AG04450 (cell line): ENCODE data around the gene CLDND1. TPM values are rescaled to one million over a fixed set of nuclear protein-coding genes. Genes with fewer than 3 reads are reported as not detected.

ENCODE experiments used
- CTCF ChIA-PET: fragments of 300-600, 350-600 bp; formaldehyde crosslinking; extraction: SDS; loops from one replicate; lab custom pipeline; 2022; ENCODE audit warnings: antibody characterized with exemption, inconsistent platforms; lab: Charles Lee
- POLR2A ChIA-PET: fragments of 350-600 bp; formaldehyde crosslinking; extraction: SDS; loops from one replicate; lab custom pipeline; 2021; ENCODE audit warnings: antibody characterized with exemption, inconsistent platforms; lab: Yijun Ruan, JAX
- DNase-seq: peaks from one replicate; pipeline ENCODE4 v3.0.0-alpha.2; 2011; ENCODE audit warnings: low read depth, low spot score
- H3K27ac ChIP-seq: one replicate; pipeline ENCODE4 v1.5.1; 2012; ENCODE audit warnings: low read depth, low read length, control low read depth
- H3K27me3 ChIP-seq: one replicate; pipeline ENCODE4 v1.6.0; 2012; ENCODE audit warnings: low read length; ENCODE audit not compliant: control insufficient read depth, insufficient read depth
- H3K4me3 ChIP-seq: 2 replicates; pipeline ENCODE4 v1.5.1; 2011; ENCODE audit warnings: mild to moderate bottlenecking, low read depth, low read length, control low read depth
- H3K9me3 ChIP-seq: 2 replicates; pipeline ENCODE4 v1.5.1; 2012; ENCODE audit warnings: low read length; ENCODE audit not compliant: control insufficient read depth, insufficient read depth
- polyA plus RNA-seq: library from polyadenylated mRNA; depleted of rRNA; stranded (reverse); fragments of >200 nt; gene quantifications from 2 replicates; pipeline ENCODE4 v1.2.3, GENCODE V29; 2011
- TF ChIP-seq, protein P1 (sequence below): IDR thresholded peaks from 2 replicates; pipeline ENCODE4 v1.5.1; 2011; ENCODE audit warnings: low read depth, low read length, control low read depth, inconsistent platforms

CLDND1 gene
- polyA plus RNA-seq, 1 experiment, result 129 TPM

GRCh38 chr3:98501270-98501669, 21.4 kb downstream of the CLDND1 start:
- no peak for DNase-seq
- CTCF ChIA-PET, result no interaction called here
- TF ChIP-seq, protein P1, sequence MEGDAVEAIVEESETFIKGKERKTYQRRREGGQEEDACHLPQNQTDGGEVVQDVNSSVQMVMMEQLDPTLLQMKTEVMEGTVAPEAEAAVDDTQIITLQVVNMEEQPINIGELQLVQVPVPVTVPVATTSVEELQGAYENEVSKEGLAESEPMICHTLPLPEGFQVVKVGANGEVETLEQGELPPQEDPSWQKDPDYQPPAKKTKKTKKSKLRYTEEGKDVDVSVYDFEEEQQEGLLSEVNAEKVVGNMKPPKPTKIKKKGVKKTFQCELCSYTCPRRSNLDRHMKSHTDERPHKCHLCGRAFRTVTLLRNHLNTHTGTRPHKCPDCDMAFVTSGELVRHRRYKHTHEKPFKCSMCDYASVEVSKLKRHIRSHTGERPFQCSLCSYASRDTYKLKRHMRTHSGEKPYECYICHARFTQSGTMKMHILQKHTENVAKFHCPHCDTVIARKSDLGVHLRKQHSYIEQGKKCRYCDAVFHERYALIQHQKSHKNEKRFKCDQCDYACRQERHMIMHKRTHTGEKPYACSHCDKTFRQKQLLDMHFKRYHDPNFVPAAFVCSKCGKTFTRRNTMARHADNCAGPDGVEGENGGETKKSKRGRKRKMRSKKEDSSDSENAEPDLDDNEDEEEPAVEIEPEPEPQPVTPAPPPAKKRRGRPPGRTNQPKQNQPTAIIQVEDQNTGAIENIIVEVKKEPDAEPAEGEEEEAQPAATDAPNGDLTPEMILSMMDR, result no peak
- Histone ChIP-seq H3K9me3 (no peaks in the 10 kb centered on the region), H3K4me3 (no peak overlapping the region), H3K27ac (no peak overlapping the region), H3K27me3 (peaks cover 4% of the 10 kb centered on the region)
- POLR2A ChIA-PET, result no interaction called here

GRCh38 chr3:98500019-98500418, 22.7 kb downstream of the CLDND1 start:
- Histone ChIP-seq H3K27me3 (peaks cover 4% of the 10 kb centered on the region), H3K27ac (no peak overlapping the region), H3K4me3 (no peak overlapping the region), H3K9me3 (no peaks in the 10 kb centered on the region)
- TF ChIP-seq, protein P1, result no peak
- DNase-seq, result no peak
- CTCF ChIA-PET, result no interaction called here
- POLR2A ChIA-PET, result no interaction called here

DNA sequence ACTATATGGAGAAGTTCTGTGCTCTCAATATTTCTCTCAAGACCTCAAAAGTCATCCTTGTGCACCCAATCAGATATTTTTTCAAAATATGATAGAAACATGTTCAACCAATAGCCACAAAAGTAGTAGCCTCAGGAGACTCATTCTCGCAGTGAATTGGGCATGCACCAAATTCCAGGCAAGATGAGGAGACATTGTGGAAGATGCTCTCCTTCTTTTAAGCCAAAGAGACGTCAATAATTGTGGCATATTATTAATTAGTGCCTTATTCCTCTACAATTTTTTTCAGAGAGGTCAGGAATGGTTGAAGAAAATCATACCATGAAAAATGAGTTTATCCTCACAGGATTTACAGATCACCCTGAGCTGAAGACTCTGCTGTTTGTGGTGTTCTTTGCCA, 25.3 kb downstream of the CLDND1 start, which contains the start of gene OR5K2:
OR5K2 (plus strand) TSS at position 301 of the 400 bp plus-strand sequence; CDS start at position 301, 0 bp downstream.
- no peak for DNase-seq
- no peak within 1 kb of the TSS for H3K27ac ChIP-seq
- H3K9me3 ChIP-seq, result no peaks in the 10 kb centered on the region
- CTCF ChIA-PET, result no interaction called here
- TF ChIP-seq, protein P1, result no peak
- POLR2A ChIA-PET, result no interaction called here
- no peaks in the 10 kb centered on the region for H3K27me3 ChIP-seq
- H3K4me3 ChIP-seq, result no peak within 1 kb of the TSS

DNA sequence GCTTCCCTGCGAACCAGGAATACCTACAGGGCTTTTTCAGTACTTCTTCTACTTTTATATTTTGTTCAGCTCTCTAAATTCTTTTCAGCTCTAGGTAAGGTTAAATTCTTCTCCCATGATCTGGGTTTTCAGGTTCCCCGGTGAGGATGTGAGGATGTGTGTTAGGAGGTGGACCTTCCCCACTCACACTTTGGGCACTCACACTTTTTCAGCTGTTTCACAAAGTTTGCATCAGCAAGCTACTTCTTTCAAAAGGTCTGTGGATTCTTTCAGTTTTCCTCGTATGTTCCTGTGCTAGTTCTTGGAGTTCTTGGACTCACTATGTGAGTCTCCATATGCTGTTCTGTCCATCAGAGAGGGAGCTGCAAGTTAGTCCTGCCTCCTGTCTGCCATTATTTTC, 39.1 kb downstream of the CLDND1 start:
- Histone ChIP-seq H3K27me3 (no peaks in the 10 kb centered on the region), H3K4me3 (no peak overlapping the region), H3K27ac (no peak overlapping the region), H3K9me3 (no peaks in the 10 kb centered on the region)
- ChIA-PET POLR2A (no interaction called here), CTCF (no interaction called here)
- DNase-seq, result no peak
- TF ChIP-seq, protein P1, result no peak

DNA sequence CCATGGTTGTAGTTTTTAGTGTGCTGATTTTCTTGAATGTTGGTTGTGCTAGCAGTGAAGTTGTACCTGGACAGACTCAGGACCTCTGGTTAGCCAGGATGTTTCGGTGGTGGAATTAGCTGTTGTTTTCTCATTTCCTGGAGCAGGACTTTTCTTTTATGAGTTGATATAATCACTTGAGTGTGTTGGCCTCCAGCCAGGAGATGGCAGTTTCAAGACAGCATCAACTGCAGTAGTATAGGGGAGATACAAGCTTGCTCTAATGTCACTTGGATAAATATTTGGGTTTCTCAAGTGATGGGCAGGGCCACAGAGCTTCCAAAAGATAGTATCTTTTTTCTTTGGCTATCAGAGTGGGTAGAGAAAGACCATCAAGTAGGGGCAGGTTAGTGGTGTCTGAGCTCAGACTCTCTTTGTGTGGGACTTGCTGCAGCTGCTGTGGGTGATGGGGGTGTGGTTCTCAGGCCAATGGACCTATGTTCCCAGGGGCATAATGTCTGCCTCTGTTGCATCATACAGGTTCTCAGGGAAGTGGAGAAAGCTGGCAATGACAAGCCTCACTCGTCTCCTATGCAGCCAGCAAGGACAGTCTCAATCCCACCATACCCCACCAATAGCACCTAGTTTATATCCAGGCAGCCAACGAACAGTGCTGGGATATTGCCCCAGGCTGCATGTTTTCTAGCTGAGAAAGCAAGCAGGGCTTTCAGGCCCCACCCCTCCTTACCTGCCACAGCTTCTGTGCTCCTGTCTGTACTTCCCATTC, 39.8 kb downstream of the CLDND1 start:
- Histone ChIP-seq H3K4me3 (no peak overlapping the region), H3K27ac (no peak overlapping the region), H3K27me3 (no peaks in the 10 kb centered on the region), H3K9me3 (no peaks in the 10 kb centered on the region)
- ChIA-PET POLR2A (no interaction called here), CTCF (no interaction called here)
- DNase-seq, result no peak
- TF ChIP-seq, protein P1, result no peak
